Hepatocyte (in vitro differentiated cells): ENCODE data around the gene EML4. TPM values are rescaled to one million over a fixed set of nuclear protein-coding genes. Genes with fewer than 3 reads are reported as not detected.

Experiments used
- DNase-seq: peaks from one replicate; pipeline ENCODE4 v3.0.0-alpha.2; 2016; ENCODE audit warnings: low spot score
- H2AFZ ChIP-seq: fragments of 200-600 bp; sonication (generic); 2 replicates; pipeline ENCODE4 v1.6.0; 2016; ENCODE audit warnings: antibody characterized with exemption, mild to moderate bottlenecking
- H3K27ac ChIP-seq: fragments of 200-600 bp; sonication (generic); 2 replicates; pipeline ENCODE4 v1.5.1; 2016; ENCODE audit warnings: mild to moderate bottlenecking
- H3K27me3 ChIP-seq: fragments of 200-600 bp; sonication (generic); 2 replicates; pipeline ENCODE4 v1.6.1; 2016
- H3K36me3 ChIP-seq: fragments of 200-600 bp; sonication (generic); replicated peaks from 2 replicates; pipeline ENCODE4 v1.5.1; 2016; ENCODE audit warnings: low read depth; ENCODE audit not compliant: insufficient read depth
- H3K4me1 ChIP-seq: fragments of 200-600 bp; sonication (generic); 2 replicates; pipeline ENCODE4 v1.5.1; 2016; ENCODE audit warnings: mild to moderate bottlenecking, moderate library complexity; ENCODE audit not compliant: insufficient read depth
- H3K4me2 ChIP-seq: fragments of 200-600 bp; sonication (generic); 2 replicates; pipeline ENCODE4 v1.6.0; 2016
- H3K4me3 ChIP-seq: fragments of 200-600 bp; sonication (generic); 2 replicates; pipeline ENCODE4 v1.5.1; 2016; ENCODE audit warnings: mild to moderate bottlenecking
- H3K79me2 ChIP-seq: fragments of 200-600 bp; sonication (generic); 2 replicates; pipeline ENCODE4 v1.6.0; 2017; ENCODE audit warnings: mild to moderate bottlenecking
- H3K9me2 ChIP-seq: fragments of 200-600 bp; sonication (generic); replicated peaks from 2 replicates; pipeline ENCODE4 v1.6.0; 2017; ENCODE audit warnings: mild to moderate bottlenecking; ENCODE audit not compliant: insufficient read depth
- H3K9me3 ChIP-seq: fragments of 200-600 bp; sonication (generic); 2 replicates; pipeline ENCODE4 v1.5.1; 2016; ENCODE audit warnings: low read depth, mild to moderate bottlenecking
- H4K20me1 ChIP-seq: fragments of 200-600 bp; sonication (generic); 2 replicates; pipeline ENCODE4 v1.6.0; 2016; ENCODE audit warnings: mild to moderate bottlenecking; ENCODE audit not compliant: insufficient read depth, poor library complexity, severe bottlenecking
- CTCF ChIP-seq: fragments of 200-600 bp; sonication (generic); IDR thresholded peaks from 2 replicates; pipeline ENCODE4 v1.5.1; 2016; ENCODE audit warnings: antibody characterized with exemption, mild to moderate bottlenecking; ENCODE audit not compliant: poor library complexity
- EZH2 ChIP-seq: fragments of 200-600 bp; sonication (generic); IDR thresholded peaks from 2 replicates; pipeline ENCODE4 v1.6.1; 2016; ENCODE audit warnings: antibody characterized with exemption, mild to moderate bottlenecking, borderline replicate concordance
- EZH2phosphoT487 ChIP-seq: fragments of 200-600 bp; sonication (generic); IDR thresholded peaks from one replicate; pipeline ENCODE4 v1.6.1; 2018; ENCODE audit warnings: antibody characterized with exemption, mild to moderate bottlenecking, low read depth, moderate library complexity; ENCODE audit not compliant: unreplicated experiment, severe bottlenecking
- WGBS: methylation state at CpG from one replicate; pipeline ENCODE4 v1.1.6; 2016; ENCODE audit warnings: low lambda C conversion rate; ENCODE audit errors: missing lambda C conversion rate; 5-methylcytosine and 5-hydroxymethylcytosine counted together
- polyA plus RNA-seq: library from polyadenylated mRNA; unstranded; fragments of >200 nt; fragmentation: Nextera tagmentation; extraction: Ambion mirVana; gene quantifications from 2 replicates; pipeline ENCODE4 v1.2.1, GENCODE V29; 2016
- total RNA-seq: library from RNA; depleted of rRNA; stranded (reverse); fragments of >200 nt; gene quantifications from 2 replicates; pipeline ENCODE4 v1.2.3, GENCODE V29; 2014

The EML4 gene
- total and polyA plus RNA-seq, 2 experiments from 2014 or later: 49.9 to 86.8 TPM

- no peak overlapping the region for H3K4me3 ChIP-seq
- TF ChIP-seq CTCF (no peak), EZH2phosphoT487 (no peak), EZH2 (no peak)
Observed at GRCh38 chr2:42195559-42195958, 26.4 kb downstream of the EML4 start.

GRCh38 chr2:42196070-42196402 lies 26.9 kb downstream of the EML4 start:
- no peaks in the 10 kb centered on the region for H3K36me3 ChIP-seq
- no peaks in the 10 kb centered on the region for H3K9me2 ChIP-seq
- WGBS: 79% methylated on average over 2 of the region's 2 CpGs
- H3K4me3 ChIP-seq: no peak overlapping the region
- H3K4me2 ChIP-seq: peak overlapping the region; percentile 45
- H3K79me2 ChIP-seq: peaks cover 80% of the 10 kb centered on the region
- H3K9me3 ChIP-seq: no peaks in the 10 kb centered on the region
- H4K20me1 ChIP-seq: no peaks in the 10 kb centered on the region
- no peak for DNase-seq
- no peak for TF ChIP-seq EZH2
- no peak for TF ChIP-seq EZH2phosphoT487
- TF ChIP-seq CTCF: no peak
- H3K27me3 ChIP-seq: no peaks in the 10 kb centered on the region
- peaks cover 31% of the 10 kb centered on the region for H3K4me1 ChIP-seq
- H3K27ac ChIP-seq: peak overlapping the region; percentile 73
- no peak overlapping the region for H2AFZ ChIP-seq

More at GRCh38 chr2:42195559-42195958, 26.4 kb downstream of the EML4 start:
- Histone ChIP-seq H3K27me3 (no peaks in the 10 kb centered on the region), H3K4me1 (peaks cover 36% of the 10 kb centered on the region), H4K20me1 (no peaks in the 10 kb centered on the region), H3K9me3 (no peaks in the 10 kb centered on the region), H3K9me2 (no peaks in the 10 kb centered on the region), H3K27ac (peak overlapping the region; percentile 73), H3K4me2 (peak overlapping the region; percentile 45), H3K79me2 (peaks cover 81% of the 10 kb centered on the region), H3K36me3 (no peaks in the 10 kb centered on the region), H2AFZ (no peak overlapping the region)
- DNase-seq: peak; percentile 54

GRCh38 chr2:42196403-42197267 lies 27.5 kb downstream of the EML4 start:
- Histone ChIP-seq H4K20me1 (no peaks in the 10 kb centered on the region), H2AFZ (no peak overlapping the region), H3K36me3 (no peaks in the 10 kb centered on the region), H3K27me3 (no peaks in the 10 kb centered on the region), H3K4me3 (no peak overlapping the region), H3K9me3 (no peaks in the 10 kb centered on the region), H3K4me1 (peaks cover 32% of the 10 kb centered on the region), H3K4me2 (peak overlapping the region; percentile 45), H3K79me2 (peaks cover 85% of the 10 kb centered on the region), H3K27ac (peak overlapping the region; percentile 73), H3K9me2 (no peaks in the 10 kb centered on the region)
- DNase-seq: peak; percentile 61
- TF ChIP-seq CTCF: peak; percentile 57
- TF ChIP-seq EZH2phosphoT487: no peak
- no peak for TF ChIP-seq EZH2
- WGBS: 60% methylated on average over 9 of the region's 9 CpGs
